Ovary (tissue), 3 donors: ENCODE measurements around the gene CDX1.

Source experiments
- POLR2A ChIP-seq: fragments of 450-650 bp; IDR thresholded peaks from one replicate; pipeline ENCODE4 v1.6.1; 2017; ENCODE audit warnings: antibody characterized with exemption, mild to moderate bottlenecking, moderate library complexity
- TF ChIP-seq, protein P1 (sequence below), 3 donors: fragments of 450-650 bp in 2 of 3; fragments of 200-600 bp in 1 of 3; IDR thresholded peaks; one replicate each; pipeline versions ENCODE4 v1.5.1 to v1.8.0; 2016 to 2022; ENCODE audit warnings: antibody characterized with exemption in 3 of 3, mild to moderate bottlenecking in 1 of 3
- donor health status: DM: no; HTN: no; CAD: no.

DNA sequence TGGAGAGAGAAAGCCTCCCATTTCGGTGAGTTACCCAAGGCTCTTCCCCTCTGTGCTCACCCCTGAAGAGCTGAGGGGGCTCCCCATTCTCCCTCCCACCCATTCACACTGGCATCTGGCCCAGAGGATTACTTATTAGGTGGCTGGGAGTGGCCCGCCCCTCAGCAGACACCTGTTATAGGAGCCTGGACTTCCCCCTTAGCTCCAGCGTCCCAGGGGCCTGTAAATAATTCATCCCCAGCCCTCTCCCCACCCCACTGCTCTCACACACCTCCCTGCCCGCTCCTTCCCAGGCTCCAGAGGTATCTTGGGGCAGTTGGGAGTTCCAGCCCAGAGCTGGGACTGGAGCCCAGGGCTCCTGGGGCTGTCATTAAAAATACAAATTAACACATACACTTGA, 11.7 kb downstream of the CDX1 start:
- no peak for TF ChIP-seq POLR2A
- TF ChIP-seq, protein P1, sequence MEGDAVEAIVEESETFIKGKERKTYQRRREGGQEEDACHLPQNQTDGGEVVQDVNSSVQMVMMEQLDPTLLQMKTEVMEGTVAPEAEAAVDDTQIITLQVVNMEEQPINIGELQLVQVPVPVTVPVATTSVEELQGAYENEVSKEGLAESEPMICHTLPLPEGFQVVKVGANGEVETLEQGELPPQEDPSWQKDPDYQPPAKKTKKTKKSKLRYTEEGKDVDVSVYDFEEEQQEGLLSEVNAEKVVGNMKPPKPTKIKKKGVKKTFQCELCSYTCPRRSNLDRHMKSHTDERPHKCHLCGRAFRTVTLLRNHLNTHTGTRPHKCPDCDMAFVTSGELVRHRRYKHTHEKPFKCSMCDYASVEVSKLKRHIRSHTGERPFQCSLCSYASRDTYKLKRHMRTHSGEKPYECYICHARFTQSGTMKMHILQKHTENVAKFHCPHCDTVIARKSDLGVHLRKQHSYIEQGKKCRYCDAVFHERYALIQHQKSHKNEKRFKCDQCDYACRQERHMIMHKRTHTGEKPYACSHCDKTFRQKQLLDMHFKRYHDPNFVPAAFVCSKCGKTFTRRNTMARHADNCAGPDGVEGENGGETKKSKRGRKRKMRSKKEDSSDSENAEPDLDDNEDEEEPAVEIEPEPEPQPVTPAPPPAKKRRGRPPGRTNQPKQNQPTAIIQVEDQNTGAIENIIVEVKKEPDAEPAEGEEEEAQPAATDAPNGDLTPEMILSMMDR (IDR thresholded peaks at IDR 0.05), result no peak
